ENCODE data around the gene ANKRD18B.
"Not testable (repeated sequence)": the region's sequence is repeated elsewhere in the genome, so short reads cannot be mapped to it uniquely, and the experiment has no call there.

ANKRD18B gene

GRCh38 chr9:33590857-33591256 is 66.8 kb downstream of the ANKRD18B start:
- DNase-seq (ENCODE audit: low read depth); H3K4me3 ChIP-seq (ENCODE audit: low read length): not testable (repeated sequence)

- H3K4me3 ChIP-seq (ENCODE audit: low read length); DNase-seq (ENCODE audit: low read depth): not testable (repeated sequence)
Observed at GRCh38 chr9:33596974-33597373, 72.9 kb downstream of the ANKRD18B start.

- not testable (repeated sequence) for H3K4me3 ChIP-seq (ENCODE audit: low read length); DNase-seq (ENCODE audit: low read depth)
Observed at GRCh38 chr9:33597386-33597785, 73.3 kb downstream of the ANKRD18B start.

GRCh38 chr9:33598796-33599379 is 74.8 kb downstream of the ANKRD18B start:
- H3K4me3 ChIP-seq (ENCODE audit: low read length); DNase-seq (ENCODE audit: low read depth): not testable (repeated sequence)

GRCh38 chr9:33600911-33601310 is 76.9 kb downstream of the ANKRD18B start:
- DNase-seq (ENCODE audit: low read depth); H3K4me3 ChIP-seq (ENCODE audit: low read length): not testable (repeated sequence)

- not testable (repeated sequence) for DNase-seq (ENCODE audit: low read depth); H3K4me3 ChIP-seq (ENCODE audit: low read length)
- peak; percentile 52 for TF ChIP-seq CTCF (conservative IDR thresholded peaks at IDR 0.05; ENCODE audit: low read depth, low read length)
Observed at GRCh38 chr9:33604249-33604648, 80.2 kb downstream of the ANKRD18B start.

- not testable (repeated sequence) for DNase-seq (ENCODE audit: low read depth); H3K4me3 ChIP-seq (ENCODE audit: low read length)
Observed at GRCh38 chr9:33604936-33605335, 80.9 kb downstream of the ANKRD18B start.

GRCh38 chr9:33611358-33611757 is 87.3 kb downstream of the ANKRD18B start:
- TF ChIP-seq CTCF (conservative IDR thresholded peaks at IDR 0.05; ENCODE audit: low read depth, low read length), result no peak
- no peak for DNase-seq (ENCODE audit: low read depth)
- H3K4me3 ChIP-seq (ENCODE audit: low read length), result no peak overlapping the region

GRCh38 chr9:33612410-33612809 is 88.4 kb downstream of the ANKRD18B start:
- not testable (repeated sequence) for DNase-seq (ENCODE audit: low read depth); H3K4me3 ChIP-seq (ENCODE audit: low read length)

GRCh38 chr9:33614001-33614687 is 90.1 kb downstream of the ANKRD18B start:
- DNase-seq (ENCODE audit: low read depth), result no peak
- no peak overlapping the region for H3K4me3 ChIP-seq (ENCODE audit: low read length)
- no peak for TF ChIP-seq CTCF (conservative IDR thresholded peaks at IDR 0.05; ENCODE audit: low read depth, low read length)

GRCh38 chr9:33618370-33618769 is 94.3 kb downstream of the ANKRD18B start:
- H3K4me3 ChIP-seq (ENCODE audit: low read length); DNase-seq (ENCODE audit: low read depth): not testable (repeated sequence)
